SH-SY5Y (cell line): ENCODE data around the gene FUOM.

Source experiments
- GATA2 ChIP-seq: IDR thresholded peaks from 2 replicates; pipeline ENCODE4 v1.6.1; 2011; ENCODE audit warnings: mild to moderate bottlenecking, low read depth, low read length
- GATA3 ChIP-seq: IDR thresholded peaks from 2 replicates; pipeline ENCODE4 v1.6.1; 2011; ENCODE audit warnings: low read depth, mild to moderate bottlenecking, low read length, moderate library complexity

- no peak for TF ChIP-seq GATA2
- TF ChIP-seq GATA3, result no peak
Measured at GRCh38 chr10:133372507-133372906, 14.7 kb upstream of the FUOM start.
